NCI-H1930 (cell line): Measurements from ENCODE around the gene NSUN4.
"Not testable (repeated sequence)": the region's sequence is repeated elsewhere in the genome, so short reads cannot be mapped to it uniquely, and the experiment has no call there.

Experiments
- DNase-seq, 2 experiments: peaks; one replicate each; lab custom pipeline; 2025; lab: John Stamatoyannopoulos, UW

NSUN4 gene

DNA sequence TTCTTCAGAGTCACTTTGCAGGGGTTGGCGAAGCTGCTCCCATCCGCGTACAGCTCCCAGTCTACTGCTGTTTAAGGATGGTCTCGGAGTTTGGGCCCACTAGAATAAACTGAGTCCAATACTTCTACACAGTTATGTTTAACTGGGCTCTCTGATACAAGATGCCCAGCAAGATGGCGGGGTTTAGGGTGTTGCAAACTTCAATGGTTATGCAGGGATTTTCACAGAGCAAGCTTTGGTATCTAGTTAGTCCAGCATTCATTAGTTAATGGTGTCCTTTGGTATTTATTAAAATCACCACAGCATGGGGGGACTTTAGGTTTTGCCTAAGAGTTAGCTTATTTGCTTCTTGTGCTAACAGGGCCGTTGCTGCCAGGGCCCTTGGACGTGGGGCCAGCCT lies 12.4 kb upstream of the NSUN4 start:
- not testable (repeated sequence) for DNase-seq

GRCh38 chr1:46329807-46330206 lies 10.8 kb upstream of the NSUN4 start:
- not testable (repeated sequence) for DNase-seq

DNA sequence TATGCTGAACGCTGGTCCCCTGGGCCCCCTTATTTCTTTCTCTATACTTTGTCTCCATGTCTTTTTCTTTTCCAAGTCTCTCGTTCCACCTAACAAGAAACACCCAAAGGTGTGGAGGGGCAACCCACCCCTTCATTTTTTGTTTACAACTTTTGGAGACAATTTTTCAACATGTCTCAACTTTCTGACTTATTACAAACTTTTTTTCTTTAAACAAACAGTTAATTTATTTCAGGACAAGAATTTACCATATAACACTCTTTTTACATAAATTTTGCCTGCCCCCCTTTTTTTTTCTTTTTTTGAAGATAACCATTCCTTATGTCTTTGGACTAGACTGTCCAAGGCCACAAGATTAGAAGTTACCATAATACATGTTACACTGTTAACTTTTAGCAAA lies 10.2 kb upstream of the NSUN4 start:
- not testable (repeated sequence) for DNase-seq

GRCh38 chr1:46331786-46332540 lies 8.6 kb upstream of the NSUN4 start:
- not testable (repeated sequence) for DNase-seq

DNA sequence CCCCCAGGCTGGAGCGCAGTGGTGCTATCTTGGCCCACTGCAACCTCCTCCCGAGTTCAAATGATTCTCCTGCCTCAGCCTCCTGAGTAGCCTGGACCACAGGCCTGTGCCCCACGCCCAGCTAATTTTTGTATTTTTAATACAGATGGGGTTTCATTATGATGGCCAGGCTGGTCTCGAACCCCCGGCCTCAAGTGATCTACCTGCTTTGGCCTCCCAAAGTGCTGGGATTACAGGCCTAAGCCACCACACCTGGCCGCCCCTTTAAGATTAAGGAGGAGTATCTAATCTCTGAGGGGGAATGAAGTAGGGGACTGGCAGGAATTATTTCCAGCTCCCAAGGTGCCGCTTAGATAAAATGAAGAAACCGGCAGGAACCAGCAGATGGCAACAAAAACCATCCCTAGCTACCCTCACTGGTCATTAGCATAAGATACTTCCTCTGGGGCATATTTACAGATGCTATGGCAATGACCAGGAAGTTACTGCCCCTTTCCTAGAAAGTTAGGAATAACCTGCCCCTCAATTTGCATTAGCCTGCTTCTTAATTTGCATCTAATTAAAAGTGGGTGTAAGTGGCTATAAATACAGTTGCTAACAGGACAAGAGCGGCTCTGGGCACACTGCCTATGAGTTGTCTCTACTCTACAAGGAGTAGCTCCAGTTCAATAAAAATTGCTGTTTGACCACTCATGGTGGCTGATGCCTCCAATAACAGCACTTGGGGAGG lies 7.1 kb upstream of the NSUN4 start:
- DNase-seq, result no peak

DNA sequence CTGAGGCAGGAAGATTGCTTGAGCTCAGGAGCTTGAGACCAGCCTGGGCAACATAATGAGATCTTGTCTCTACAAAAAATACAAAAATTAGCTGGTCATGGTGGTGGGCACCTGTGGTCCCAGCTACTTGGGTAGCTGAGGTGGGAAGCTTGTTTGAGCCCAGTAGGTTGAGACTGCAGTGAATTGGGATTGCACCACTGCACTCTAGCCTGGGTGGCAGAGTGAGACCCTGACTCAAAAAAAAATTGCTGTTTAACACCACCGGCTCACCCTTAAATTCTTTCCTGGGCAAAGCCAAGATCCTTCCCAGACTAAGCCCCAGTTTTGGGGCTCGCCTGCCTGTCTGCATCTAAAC lies 6.6 kb upstream of the NSUN4 start:
- no peak for DNase-seq

DNA sequence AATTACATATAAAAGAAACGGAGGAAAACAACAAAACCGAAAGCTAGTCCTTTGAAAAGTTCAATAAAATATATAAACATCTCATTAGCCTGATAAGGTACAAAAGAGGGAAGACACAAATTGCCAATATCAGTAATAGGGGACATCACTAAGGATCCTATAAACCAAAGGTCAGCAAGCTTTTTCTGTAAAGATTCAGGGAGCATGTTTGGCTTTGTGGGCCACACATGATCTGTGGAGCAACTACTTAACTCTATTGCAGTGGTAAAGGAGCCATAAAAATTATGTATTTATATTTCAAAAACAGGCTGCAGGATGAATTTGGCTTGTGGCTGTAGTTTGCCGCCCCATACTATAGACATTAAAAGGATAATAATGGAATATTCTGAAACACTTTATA lies 5.5 kb upstream of the NSUN4 start:
- DNase-seq, result no peak

DNA sequence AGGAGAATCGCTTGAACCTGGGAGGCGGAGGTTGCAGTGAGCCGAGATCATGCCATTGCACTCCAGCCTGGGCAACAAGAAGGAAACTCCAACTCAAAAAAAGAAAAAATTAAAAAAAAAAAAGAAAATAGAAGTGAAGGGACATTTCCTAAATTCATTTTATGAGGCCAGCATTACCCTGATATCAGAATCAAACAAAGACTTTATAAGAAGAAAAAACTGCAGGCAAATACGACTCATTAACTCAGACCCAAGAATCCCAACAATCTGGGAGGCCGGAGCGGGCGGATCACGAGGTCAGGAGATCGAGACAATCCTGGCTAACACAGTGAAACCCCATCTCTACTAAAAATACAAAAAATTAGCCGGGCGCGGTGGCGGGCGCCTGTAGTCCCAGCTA lies 3.2 kb upstream of the NSUN4 start:
- not testable (repeated sequence) for DNase-seq

GRCh38 chr1:46341222-46342083 lies 846 bp downstream of the NSUN4 start:
- DNase-seq, result no peak

GRCh38 chr1:46342084-46342656 lies 1.6 kb downstream of the NSUN4 start:
- DNase-seq, result no peak

DNA sequence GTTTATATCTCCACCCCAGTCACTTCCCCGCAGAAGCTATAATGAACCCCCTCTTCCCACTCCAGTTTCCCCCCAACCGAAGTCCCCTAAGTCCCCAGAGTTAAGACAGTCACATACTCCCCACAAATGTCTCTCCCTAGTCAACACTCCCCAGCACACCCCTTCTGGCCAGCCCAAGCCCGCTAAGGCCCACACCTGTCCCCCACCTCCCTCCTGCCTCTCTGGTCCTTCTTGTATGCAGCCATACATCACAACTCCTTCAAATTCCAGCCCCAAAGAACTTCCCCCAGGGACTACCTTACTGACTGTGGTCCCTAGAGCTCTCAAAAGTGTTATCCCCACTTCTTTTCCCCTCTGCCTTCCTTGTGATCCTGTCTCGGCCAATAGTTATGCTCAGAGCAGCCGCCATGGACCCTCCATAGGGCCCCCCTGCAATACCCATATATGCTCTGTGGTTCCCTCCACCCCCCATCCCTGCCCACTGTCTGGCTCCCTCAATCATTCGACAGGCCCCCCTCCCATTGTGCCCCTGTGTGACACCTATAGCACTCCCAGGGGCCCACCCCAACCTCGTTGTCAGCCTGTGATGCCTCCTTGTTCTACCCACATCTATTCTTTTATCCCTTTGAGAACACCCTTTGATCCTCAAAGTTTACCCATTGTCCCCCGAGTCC lies 2.2 kb downstream of the NSUN4 start:
- no peak for DNase-seq

- no peak for DNase-seq
These were observed 2.7 kb downstream of the NSUN4 start for GRCh38 chr1:46343351-46343695.

DNA sequence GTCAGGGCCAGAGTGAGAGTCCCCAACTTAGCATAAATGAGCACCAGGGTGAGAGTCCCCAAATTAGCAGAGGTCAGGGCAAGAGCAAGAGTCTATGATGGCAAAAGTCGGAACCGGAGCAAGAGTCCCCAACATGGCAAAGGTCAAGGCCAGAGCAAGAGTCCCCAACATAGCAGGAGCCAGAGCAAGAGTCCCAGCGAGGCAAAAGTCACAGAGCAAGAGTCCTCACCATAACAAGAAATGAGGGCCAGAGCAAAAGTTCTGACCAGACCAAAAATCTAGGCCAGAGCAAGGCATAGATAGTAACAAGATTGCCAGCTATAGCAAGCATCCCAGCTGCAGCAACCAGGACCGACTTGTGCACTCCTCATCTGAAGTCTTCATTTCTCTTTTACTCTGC lies 3.1 kb downstream of the NSUN4 start:
- no peak for DNase-seq

GRCh38 chr1:46344481-46344880 lies 3.9 kb downstream of the NSUN4 start:
- no peak for DNase-seq

GRCh38 chr1:46345281-46345680 lies 4.7 kb downstream of the NSUN4 start:
- no peak for DNase-seq

DNA sequence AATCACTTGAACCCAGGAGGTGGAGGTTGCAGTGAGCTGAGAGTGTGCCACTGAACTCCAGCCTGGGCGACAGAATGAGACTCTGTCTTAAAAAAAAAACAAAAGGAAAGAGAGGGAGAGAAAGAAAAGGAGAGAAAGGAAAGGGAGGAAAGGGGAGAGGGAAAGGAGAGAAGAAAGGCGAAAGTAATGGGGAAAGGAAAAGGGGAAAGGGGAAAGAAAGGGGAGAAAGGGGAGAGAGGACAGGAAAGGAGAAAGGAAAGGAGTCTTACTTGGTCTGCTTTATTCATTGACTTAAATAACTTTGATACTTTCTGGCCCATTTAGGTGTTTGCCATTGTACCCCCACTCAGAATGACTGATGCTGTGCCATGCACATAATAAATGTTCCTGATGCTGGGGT lies 11.8 kb downstream of the NSUN4 start:
- DNase-seq, result no peak

- not testable (repeated sequence) for DNase-seq
These were observed 15.3 kb downstream of the NSUN4 start for GRCh38 chr1:46355920-46356319.

- DNase-seq, result no peak
These were observed 21.6 kb downstream of the NSUN4 start for GRCh38 chr1:46362158-46362557.

GRCh38 chr1:46363121-46363520 lies 22.5 kb downstream of the NSUN4 start:
- DNase-seq, result no peak

- no peak for DNase-seq
These were observed 24.0 kb downstream of the NSUN4 start for GRCh38 chr1:46364612-46365011.

DNA sequence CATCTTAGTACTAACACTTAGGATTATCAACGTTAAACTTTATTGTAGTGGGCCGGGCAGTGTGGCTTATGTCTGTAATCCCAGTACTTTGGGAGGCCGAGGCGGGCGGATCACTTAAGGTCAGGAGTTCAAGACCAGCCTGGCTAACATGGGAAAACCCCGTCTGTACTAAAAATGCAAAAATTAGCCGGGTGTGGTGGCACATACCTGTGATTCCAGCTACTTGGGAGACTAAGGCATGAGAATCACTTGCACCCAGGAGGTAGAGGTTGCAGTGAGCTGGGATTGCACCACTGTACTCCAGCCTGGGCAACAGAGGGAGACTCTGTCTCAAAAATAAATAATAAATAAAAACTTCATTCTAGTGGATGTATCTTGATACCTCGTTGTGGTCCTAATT lies 25.2 kb downstream of the NSUN4 start:
- DNase-seq, result not testable (repeated sequence)

DNA sequence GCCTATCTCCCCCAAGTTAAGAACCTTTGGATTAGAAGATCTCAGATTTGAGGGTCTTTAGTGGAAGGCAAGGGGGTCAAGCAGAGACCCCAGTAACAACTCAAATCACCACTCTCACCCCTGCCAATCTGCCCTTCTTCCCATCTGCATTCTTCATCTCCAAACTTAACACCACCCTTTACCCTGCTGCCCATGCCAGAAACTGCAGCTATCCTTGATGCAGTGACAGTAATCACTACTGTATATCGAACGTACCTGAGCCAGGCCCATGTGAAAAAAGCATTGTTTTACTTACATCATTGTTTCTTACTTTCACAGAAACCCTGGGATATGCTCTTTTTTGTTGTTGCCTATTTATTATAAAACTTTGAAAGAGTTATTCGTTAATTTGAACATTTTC lies 26.5 kb downstream of the NSUN4 start:
- no peak for DNase-seq
